GM20000 (cell line): ENCODE measurements around the gene TEAD1.
"Not testable (repeated sequence)": the region's sequence is repeated elsewhere in the genome, so short reads cannot be mapped to it uniquely, and the experiment has no call there.

ENCODE experiments used
- DNase-seq: peaks from one replicate; pipeline ENCODE4 v3.0.0; 2012; ENCODE audit warnings: low spot score
- TF ChIP-seq, protein P1 (sequence below): IDR thresholded peaks from 2 replicates; pipeline ENCODE4 v1.5.1; 2012; ENCODE audit warnings: mild to moderate bottlenecking, control low read depth; ENCODE audit errors: extremely low read depth, missing control alignments

Gene TEAD1

DNA sequence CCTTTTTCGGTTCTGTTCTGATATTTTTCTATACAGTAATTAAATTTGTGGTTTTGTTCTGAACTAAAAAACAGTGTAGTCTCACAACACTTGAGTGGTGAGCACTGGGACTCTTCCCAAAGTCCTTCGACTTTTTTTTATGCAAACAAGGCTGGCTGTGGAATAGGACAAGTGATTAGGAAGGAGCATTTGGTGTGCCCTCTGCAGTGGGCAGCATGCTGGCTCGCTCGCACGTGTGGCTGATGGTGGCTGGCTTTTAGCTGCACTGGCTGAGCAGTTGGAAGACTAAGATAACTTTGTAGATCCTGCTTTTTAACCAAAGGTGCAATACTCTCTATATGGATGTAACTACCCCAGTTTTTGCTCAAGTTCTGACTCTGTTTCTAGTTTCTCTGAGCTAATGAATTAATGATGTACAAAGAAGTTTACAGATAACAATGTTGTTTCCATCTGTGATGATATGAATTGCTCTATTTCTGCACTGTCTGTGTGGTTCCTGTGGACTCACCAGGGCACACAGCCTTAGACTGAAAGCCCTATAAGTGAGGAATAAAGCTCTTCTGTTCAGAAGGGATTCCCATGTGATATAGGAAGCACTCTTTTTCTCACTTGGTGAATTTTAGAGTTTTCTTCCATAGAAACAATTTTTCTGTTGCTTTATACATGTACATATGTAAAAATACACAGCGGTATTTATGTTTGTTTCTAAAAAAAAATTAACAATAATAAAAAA lies 191.8 kb downstream of the TEAD1 start:
- TF ChIP-seq, protein P1, sequence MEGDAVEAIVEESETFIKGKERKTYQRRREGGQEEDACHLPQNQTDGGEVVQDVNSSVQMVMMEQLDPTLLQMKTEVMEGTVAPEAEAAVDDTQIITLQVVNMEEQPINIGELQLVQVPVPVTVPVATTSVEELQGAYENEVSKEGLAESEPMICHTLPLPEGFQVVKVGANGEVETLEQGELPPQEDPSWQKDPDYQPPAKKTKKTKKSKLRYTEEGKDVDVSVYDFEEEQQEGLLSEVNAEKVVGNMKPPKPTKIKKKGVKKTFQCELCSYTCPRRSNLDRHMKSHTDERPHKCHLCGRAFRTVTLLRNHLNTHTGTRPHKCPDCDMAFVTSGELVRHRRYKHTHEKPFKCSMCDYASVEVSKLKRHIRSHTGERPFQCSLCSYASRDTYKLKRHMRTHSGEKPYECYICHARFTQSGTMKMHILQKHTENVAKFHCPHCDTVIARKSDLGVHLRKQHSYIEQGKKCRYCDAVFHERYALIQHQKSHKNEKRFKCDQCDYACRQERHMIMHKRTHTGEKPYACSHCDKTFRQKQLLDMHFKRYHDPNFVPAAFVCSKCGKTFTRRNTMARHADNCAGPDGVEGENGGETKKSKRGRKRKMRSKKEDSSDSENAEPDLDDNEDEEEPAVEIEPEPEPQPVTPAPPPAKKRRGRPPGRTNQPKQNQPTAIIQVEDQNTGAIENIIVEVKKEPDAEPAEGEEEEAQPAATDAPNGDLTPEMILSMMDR, result no peak
- DNase-seq, result no peak

DNA sequence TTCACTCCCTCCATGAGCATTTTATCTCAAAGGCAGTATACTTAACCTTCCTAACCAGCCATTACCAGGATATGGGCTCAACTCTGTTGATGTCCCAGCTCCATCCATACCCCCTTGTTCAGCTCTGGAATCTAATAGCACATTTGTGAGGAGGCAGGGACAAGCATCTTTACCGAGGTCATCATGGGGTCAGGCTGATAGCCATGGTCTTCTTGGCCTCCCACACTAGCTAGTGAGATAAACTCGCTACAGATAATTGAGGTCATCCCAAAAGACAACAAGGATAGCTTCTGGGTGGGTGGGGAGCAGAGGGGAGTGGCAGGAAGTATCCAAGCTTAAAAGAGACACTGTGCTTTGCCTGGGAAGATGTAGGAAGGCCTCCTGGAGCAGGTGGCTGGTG lies 193.3 kb downstream of the TEAD1 start:
- TF ChIP-seq, protein P1, result no peak
- no peak for DNase-seq

DNA sequence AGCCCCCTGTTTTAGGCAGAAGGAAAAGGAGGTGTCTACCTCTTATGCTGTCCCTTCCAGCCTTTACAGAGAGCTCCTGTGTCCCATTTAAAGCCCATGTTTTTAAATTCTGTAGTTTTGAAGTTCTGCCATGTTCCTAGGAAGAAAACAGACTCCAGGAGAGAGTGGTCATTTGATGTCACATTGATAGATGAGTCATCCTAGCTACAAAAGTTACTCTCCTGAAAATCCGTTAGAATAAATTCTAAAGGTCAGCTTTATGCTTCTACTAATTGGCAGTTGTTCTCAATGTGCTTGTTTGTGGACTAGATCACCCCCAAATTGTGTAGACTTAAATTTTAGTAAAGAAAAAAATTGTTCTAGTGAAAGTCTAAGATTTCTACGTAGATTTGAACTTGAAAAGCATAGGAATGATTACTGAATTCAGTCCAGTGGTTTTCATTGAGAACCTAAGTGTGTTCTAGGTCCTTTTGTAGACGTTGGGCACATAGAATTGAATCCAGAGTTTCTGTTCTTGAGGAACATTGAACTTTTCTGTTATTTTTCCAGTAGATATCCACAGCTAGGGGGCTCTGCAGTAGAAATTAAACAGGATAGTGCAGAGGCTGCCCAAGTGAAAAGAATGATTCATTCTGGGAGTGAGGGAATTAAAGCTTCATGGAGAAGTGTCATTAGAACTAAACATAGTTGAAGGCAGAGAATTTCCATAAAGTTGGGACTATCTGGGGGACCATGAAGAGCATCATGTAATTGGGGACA lies 194.3 kb downstream of the TEAD1 start:
- no peak for DNase-seq
- TF ChIP-seq, protein P1, result no peak

DNA sequence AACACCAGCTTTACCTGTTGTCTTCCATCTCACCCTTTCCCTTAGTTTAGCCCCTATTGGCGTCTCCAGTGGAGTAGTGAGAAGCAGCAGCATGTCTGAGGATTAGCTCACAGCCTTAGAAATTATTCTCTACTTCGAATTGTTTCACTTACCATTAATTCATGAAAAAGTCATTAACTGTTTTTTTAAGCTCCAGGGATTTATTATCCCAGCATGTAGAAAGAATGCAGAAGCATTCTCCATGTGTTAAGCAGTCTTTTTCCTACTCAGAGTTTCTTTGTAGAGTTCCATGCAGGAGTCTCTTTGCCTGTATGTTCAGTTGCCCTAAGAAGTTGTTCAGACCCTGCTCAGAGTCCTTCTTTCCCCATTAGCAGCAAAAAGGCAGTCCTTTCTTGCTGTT lies 197.0 kb downstream of the TEAD1 start:
- TF ChIP-seq, protein P1, result no peak
- DNase-seq, result no peak

DNA sequence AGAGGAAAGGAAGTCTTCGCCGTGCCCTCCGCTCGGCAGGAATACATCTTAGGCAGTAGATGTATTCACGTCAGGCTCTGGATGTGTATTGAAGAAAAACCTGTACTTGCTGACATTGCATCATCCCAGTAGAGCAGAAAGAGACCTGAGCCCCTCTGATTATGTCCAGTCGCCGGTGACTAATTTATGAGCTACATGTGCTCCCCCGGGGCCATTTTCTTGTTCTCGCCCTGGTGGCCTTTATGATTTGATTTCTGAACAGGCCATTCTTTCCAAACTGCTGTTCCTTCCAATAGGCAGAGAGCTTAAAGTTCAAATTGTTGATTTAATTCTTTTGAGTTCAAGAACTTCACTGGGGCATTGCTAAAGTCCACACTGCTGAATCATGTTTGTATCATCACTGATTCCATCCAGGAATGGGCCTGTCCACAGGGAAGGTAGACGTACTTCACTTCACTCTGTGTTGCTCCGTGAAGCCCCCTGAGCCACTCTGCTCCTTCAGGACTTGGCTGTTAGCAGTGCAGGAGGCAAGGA lies 197.6 kb downstream of the TEAD1 start:
- DNase-seq, result no peak
- TF ChIP-seq, protein P1, result no peak

DNA sequence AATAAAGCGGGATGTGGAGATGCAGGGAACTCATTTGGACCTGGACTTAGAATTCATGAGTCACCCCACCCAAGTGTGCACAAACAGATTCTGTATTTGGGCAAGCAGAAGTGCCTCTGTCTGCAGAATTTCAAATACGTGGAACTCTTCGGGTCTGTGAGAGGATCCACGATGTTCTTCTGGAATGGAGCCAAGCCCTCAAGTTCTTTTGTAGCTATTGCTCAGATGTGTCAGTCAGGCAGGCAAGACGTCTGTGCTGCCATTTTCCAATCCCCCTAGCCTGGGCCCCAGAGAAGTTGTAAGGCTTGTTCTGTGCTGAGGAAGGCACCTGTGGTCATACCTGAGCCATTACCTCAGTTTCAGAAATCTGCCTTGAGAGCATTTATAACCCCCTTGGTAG lies 202.1 kb downstream of the TEAD1 start:
- no peak for DNase-seq
- TF ChIP-seq, protein P1, result no peak

DNA sequence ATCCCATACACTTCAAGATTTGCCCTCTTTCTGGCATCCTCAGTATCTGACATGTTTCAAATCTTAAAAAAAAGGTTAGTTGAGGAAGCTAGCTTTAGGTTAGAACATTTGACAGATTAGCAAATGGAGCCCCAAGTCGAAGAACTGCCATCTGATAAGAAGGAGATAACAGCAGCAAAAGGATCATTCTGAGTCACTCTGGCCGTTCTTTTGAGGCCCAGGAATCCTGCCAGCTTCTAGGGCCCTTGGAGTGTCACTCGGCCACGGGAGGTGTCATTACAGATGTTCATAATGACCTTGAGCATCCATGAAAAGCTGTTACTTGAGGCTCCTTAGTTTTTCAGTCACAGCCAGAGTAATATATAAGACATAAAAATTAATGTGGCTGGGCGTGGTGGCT lies 202.8 kb downstream of the TEAD1 start:
- TF ChIP-seq, protein P1, result no peak
- no peak for DNase-seq

DNA sequence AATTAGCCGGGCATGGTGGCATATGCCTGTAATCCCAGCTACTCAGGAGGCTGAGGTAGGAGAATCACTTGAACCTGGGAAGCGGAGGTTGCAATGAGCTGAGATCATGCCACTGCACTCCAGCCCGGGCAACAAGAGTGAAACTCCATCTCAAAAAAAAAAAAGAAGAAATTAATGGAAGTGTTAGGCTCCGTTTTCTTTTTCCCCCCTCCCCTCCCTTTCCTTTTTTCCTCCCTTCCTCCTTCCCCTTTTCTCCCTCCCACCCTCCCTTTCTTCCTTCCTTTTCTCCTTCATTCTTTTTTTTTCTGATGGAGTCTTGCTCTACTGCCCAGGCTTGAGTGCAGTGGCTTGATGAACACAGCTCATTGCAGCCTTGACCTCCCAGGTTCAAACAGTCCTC lies 203.3 kb downstream of the TEAD1 start:
- not testable (repeated sequence) for DNase-seq
